Subcutaneous abdominal adipose tissue (tissue), 5 donors: ENCODE results near the gene ASXL2.

Experiments used
- H3K27ac ChIP-seq: one replicate; pipeline ENCODE4 v1.7.0; 2013; ENCODE audit warnings: low read depth, mild to moderate bottlenecking, inconsistent platforms, low read length, moderate library complexity
- H3K27me3 ChIP-seq, 5 donors: one replicate each; pipeline ENCODE4 v1.7.0; 2013; ENCODE audit warnings: low read length in 5 of 5, inconsistent platforms in 1 of 5; ENCODE audit not compliant: control insufficient read depth in 5 of 5, insufficient read depth in 4 of 5
- H3K36me3 ChIP-seq, 5 donors: one replicate each; pipeline ENCODE4 v1.7.0; 2013; ENCODE audit warnings: low read length in 5 of 5; ENCODE audit not compliant: control insufficient read depth in 5 of 5, insufficient read depth in 5 of 5
- H3K4me1 ChIP-seq, 5 donors: one replicate each; pipeline ENCODE4 v1.7.0; 2013; ENCODE audit warnings: low read length in 5 of 5, mild to moderate bottlenecking in 3 of 5, moderate library complexity in 1 of 5; ENCODE audit not compliant: control insufficient read depth in 5 of 5, insufficient read depth in 5 of 5
- H3K4me3 ChIP-seq, 5 donors: one replicate each; pipeline ENCODE4 v1.7.0; 2013; ENCODE audit warnings: low read length in 5 of 5, low read depth in 1 of 5
- H3K9ac ChIP-seq, 5 donors: one replicate each; pipeline ENCODE4 v1.7.0; 2013; ENCODE audit warnings: low read length in 5 of 5, mild to moderate bottlenecking in 4 of 5, moderate library complexity in 3 of 5
- H3K9me3 ChIP-seq, 5 donors: one replicate each; pipeline ENCODE4 v1.7.0; 2013; ENCODE audit warnings: low read length in 5 of 5; ENCODE audit not compliant: control insufficient read depth in 5 of 5
- donor health status: healthy.
- donor health status: healthy.
- donor health status: healthy.
- donor health status: healthy.
- donor health status: healthy.

The ASXL2 gene

DNA sequence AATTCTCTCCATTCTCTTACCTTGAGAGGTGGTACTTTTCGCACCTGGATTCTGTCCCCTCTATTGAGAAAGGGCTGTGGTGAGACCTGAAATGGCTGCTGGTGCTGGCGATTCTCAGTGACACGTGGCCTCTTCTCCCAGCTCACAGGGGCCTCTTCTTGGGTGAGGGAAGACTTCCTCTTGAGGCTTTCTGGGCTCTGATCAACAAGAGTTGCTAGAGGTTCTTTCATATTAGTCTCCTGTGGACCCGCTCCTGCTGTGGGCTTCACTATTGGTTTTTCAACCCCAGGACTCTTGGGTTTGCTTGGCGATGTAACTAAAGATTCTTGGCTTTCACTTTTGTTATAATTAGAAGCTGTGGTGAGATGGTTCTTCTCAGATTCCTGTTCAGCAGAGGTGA, 128.6 kb downstream of the ASXL2 start:
- no peaks in the 10 kb centered on the region for H3K27me3 ChIP-seq
- no peaks in the 10 kb centered on the region for H3K4me1 ChIP-seq
- H3K36me3 ChIP-seq, result peaks cover 37 to 70% (median 56%) of the 10 kb centered on the region in 5 donors

DNA sequence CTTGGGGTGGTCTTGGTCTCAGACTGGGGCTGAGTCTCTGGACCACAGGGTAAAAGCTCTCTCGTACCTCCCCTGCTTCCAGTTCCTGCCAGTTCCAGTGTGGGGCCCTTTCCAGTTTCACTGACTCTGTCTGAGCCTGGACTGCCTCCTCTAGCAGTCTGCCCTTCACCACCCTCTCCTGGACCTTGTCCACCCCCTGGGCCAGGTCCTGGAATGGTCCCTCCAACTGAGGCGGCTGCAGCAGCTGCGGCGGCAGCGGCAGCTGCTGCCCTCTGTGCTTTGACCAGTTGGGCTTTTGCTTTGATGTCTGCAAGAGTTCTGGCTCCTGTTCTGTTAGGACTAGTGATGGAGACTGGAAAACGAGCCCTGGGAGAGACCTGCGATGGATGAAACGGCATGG, 134.2 kb downstream of the ASXL2 start:
- Histone ChIP-seq H3K9me3 (no peaks in the 10 kb centered on the region), H3K27ac (no peak overlapping the region), H3K36me3 (peaks cover 12 to 57% (median 37%) of the 10 kb centered on the region in 5 donors), H3K4me1 (peaks cover 0 to 5% (median 0%) of the 10 kb centered on the region in 5 donors), H3K9ac (no peak overlapping the region), H3K4me3 (no peak overlapping the region), H3K27me3 (no peaks in the 10 kb centered on the region)

More for the DNA sequence above, 128.6 kb downstream of the ASXL2 start:
- Histone ChIP-seq H3K9me3 (no peaks in the 10 kb centered on the region), H3K9ac (no peak overlapping the region), H3K4me3 (no peak overlapping the region), H3K27ac (no peak overlapping the region)

DNA sequence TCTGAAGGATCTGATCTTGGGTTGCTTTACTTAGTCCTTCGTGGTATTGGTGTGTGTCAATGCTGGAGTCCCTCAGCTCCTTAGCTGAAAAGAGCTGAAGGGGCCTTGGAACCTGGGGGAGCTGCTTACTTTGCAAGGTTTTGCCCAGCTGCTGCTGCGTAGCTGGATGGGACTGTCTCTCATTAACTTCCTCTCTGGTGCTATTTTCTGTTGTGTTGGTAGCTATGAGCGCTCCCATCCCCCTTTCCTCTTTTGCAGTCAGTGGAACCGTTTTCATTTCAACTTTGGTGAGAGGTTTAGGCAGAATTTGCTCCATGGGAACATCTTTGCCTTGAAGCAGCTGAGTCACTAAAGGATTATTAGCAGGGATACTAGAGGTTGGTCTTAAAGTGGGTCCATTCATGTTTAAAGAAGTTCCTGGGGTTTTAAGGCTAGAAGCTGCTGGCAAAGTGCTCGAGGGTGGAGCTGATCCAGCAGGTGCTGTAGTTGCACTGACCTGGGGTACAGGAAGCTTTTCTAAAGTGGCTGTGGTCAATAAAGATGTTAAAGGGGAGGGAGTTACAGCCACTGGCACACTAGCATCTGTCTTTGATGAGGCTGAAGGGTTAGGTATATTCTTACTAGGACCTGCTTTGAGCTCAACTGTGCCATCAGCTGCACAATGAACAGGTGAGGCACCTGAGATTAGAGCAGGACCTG, 135.0 kb downstream of the ASXL2 start:
- Histone ChIP-seq H3K4me1 (peaks cover 0 to 5% (median 0%) of the 10 kb centered on the region in 5 donors), H3K27ac (no peak overlapping the region), H3K4me3 (no peak overlapping the region), H3K9ac (no peak overlapping the region), H3K27me3 (no peaks in the 10 kb centered on the region), H3K36me3 (peaks cover 5 to 49% (median 31%) of the 10 kb centered on the region in 5 donors), H3K9me3 (no peaks in the 10 kb centered on the region)

DNA sequence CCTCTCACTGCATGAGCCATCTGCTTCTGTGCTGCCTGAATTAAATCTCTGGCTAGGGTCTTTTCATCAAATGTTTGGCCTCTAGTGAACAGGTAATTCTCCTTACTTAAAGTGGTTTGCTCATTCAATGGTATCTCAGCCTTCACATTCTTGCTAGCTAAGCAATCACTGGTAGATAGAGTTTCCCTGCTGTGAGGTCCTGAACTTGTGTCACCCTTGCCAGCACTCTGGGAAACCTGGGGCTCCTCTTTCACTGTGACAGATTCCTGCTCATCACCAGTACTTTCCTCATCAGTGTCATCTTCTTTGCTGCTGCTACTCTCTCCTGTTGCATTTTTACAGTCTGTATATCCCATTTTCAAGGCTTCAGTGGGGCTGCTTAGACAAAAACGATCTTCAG, 135.8 kb downstream of the ASXL2 start:
- Histone ChIP-seq H3K9me3 (no peaks in the 10 kb centered on the region), H3K27me3 (no peaks in the 10 kb centered on the region), H3K27ac (no peak overlapping the region), H3K4me3 (no peak overlapping the region), H3K9ac (no peak overlapping the region), H3K36me3 (peaks cover 5 to 42% (median 31%) of the 10 kb centered on the region in 5 donors), H3K4me1 (peaks cover 0 to 5% (median 0%) of the 10 kb centered on the region in 5 donors)

DNA sequence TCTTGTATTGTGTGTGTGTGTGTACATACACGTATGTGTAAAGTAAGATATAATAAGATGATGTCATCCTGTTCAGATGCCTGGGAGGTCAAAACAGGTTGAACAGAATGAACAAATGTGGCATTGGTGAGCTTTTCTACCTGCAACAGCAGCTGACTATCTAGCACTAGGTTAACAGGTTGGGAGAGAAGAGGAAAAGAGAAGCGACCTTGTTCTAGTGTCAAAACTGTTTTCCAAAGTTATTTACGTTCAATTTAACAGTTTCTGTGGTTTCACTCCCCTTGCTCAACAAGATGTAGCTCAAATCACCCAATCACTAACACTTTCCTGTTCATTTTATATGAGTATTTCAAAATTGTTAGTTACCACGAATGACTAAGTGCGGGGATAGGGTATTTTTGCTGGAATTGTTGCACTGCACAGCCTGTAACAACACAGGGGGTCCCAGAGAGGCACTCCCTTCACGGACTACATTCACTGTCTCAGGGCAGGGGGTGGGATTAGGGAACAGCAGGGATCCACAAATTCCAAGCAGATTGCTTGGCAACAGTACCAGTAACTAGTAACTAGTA, 137.4 kb downstream of the ASXL2 start:
- peaks cover 3 to 39% (median 31%) of the 10 kb centered on the region in 5 donors for H3K36me3 ChIP-seq
- no peaks in the 10 kb centered on the region for H3K9me3 ChIP-seq
- no peak overlapping the region for H3K9ac ChIP-seq
- H3K4me1 ChIP-seq, result peaks cover 0 to 5% (median 0%) of the 10 kb centered on the region in 5 donors
- H3K27ac ChIP-seq, result no peak overlapping the region
- H3K4me3 ChIP-seq, result no peak overlapping the region
- H3K27me3 ChIP-seq, result no peaks in the 10 kb centered on the region

DNA sequence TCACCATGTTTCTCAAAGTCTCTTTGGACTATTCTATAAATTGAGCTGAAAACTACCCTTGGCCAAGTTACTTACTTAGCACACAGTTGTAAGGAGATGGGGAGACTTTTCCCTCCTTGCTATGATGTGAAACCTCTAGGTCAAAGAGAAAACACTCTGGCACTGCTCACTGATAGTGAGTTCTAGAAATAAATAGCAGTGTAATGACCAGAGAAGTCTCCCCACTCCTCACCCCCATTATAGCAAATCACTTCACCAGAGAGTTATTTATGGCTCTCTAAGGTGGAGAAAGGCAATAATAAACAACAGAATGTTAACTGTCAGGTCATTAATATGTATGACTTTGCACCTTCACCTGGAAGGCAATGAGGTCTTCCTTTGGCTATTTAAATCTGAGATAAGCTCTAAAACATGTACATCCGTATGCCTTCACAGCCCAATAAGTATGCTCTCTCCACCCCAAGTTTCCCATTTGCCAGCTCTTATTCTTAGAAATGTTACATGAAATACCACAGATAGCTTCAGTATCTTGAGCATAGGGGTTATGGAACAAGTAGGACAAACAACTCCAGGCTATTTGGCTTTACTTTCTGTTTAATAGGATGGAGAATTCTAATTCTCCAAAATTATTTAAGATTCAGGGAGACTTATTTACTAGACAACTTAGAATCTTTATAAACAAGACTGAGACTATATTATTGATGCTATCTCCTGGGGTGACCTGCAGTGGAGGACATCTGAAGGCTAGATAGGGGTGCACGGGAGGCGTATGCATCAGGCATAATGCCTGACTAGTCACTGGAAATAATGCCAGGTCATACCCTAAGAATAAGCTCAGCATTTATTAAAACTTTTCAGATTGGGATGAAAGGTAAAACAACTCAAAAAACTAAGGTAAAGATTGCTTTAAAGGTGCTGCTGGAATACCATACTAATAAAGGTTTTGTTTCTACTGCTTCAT, 139.6 kb downstream of the ASXL2 start:
- H3K36me3 ChIP-seq, result peaks cover 3 to 29% (median 21%) of the 10 kb centered on the region in 5 donors
- H3K27ac ChIP-seq, result no peak overlapping the region
- H3K27me3 ChIP-seq, result no peaks in the 10 kb centered on the region
- H3K4me3 ChIP-seq, result no peak overlapping the region
- H3K9ac ChIP-seq, result no peak overlapping the region
- H3K9me3 ChIP-seq, result no peaks in the 10 kb centered on the region
- peaks cover 0 to 4% (median 0%) of the 10 kb centered on the region in 5 donors for H3K4me1 ChIP-seq

DNA sequence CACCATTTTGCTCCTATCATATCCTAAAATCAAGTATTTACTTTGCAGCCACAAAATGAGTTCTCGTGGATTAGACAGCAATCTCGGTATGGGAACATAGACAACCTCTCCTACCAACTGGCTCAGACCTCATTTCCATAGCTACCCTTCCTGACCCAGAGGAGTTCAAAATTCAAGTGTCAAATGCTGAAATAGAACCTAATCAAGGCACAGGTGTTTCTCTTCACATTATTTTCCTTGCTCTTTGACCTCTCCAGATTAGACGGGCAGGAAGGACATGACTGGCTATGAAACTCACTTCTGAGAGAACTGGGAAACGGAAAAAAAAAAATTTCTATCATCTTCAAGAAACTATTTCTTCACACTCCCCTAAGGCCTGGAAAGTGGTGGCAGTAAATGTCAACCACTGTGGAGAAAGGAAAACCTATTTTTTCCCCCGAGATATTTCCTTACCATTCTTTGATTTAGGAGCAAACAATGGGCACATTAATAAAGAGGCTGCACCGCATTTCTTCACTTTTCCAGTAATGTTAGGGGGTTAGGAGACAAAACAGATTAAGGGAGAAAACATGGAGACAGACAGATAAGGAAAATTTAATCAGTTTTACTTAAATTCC, 141.3 kb downstream of the ASXL2 start:
- Histone ChIP-seq H3K27me3 (no peaks in the 10 kb centered on the region), H3K9ac (no peak overlapping the region), H3K9me3 (no peaks in the 10 kb centered on the region), H3K4me3 (no peak overlapping the region), H3K27ac (no peak overlapping the region), H3K4me1 (peaks cover 0 to 7% (median 0%) of the 10 kb centered on the region in 5 donors), H3K36me3 (peaks cover 3 to 13% (median 5%) of the 10 kb centered on the region in 5 donors)

DNA sequence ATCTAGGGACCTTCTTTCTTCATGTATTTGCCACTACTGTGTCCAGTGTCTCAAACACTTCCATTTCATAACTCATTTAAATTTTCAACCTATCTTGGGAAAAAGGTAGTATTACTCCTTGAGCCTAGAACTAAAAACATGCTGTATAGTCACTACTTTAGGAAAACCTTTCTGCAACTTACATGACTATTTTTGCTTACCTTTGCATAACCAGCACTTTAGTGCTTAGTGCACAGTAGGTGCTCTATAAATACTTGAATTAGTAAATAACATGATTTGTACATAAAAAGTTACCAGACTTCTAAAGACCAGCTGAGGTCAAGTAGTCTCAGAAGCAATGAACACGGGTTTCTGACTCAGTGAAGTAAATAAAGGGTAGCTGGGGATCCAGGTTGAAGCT, 142.5 kb downstream of the ASXL2 start:
- no peak overlapping the region for H3K9ac ChIP-seq
- peaks cover 0 to 7% (median 0%) of the 10 kb centered on the region in 5 donors for H3K4me1 ChIP-seq
- no peaks in the 10 kb centered on the region for H3K27me3 ChIP-seq
- H3K9me3 ChIP-seq, result no peaks in the 10 kb centered on the region
- no peak overlapping the region for H3K4me3 ChIP-seq
- H3K27ac ChIP-seq, result no peak overlapping the region
- peaks cover 0 to 3% (median under 1%) of the 10 kb centered on the region in 5 donors for H3K36me3 ChIP-seq

DNA sequence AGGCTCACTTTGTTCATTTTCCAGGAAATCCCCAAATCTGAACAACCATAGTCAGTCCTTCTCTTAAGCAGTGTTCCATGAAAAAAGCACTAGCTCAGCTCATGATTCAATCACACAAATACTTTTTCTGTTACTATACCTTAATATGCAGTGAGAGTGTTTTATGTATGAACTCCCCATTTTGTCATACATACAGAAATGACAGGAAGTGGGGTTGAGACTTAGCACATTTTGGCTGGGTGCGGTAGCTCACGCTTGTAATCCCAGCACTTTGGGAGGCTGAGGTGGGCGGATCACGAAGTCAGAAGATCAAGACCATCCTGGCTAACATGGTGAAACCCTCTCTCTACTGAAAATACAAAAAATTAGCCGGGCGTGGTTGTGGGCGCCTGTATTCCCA, 149.7 kb downstream of the ASXL2 start:
- Histone ChIP-seq H3K9me3 (no peaks in the 10 kb centered on the region), H3K4me1 (peaks cover 0 to 7% (median 2%) of the 10 kb centered on the region in 5 donors), H3K36me3 (no peaks in the 10 kb centered on the region), H3K27ac (no peak overlapping the region), H3K27me3 (no peaks in the 10 kb centered on the region), H3K4me3 (no peak overlapping the region), H3K9ac (no peak overlapping the region)
